IMR-90 (cell line): Measurements from ENCODE around the gene CWH43. TPM values are rescaled to one million over a fixed set of nuclear protein-coding genes. Genes with fewer than 3 reads are reported as not detected.

Experiments
- ATAC-seq: fragments of 200-7000 bp; cut with Tn5 transposase; 2 replicates; pipeline ENCODE4 v1.9.1; 2020; ENCODE audit warnings: low read depth, mild to moderate bottlenecking, moderate library complexity
- BruUV-seq: library from RNA; stranded (reverse); fragments of 400-500 nt; replicated peaks from 2 replicates; lab custom pipeline; 2021; lab: Mats Ljungman, UMichigan
- CTCF ChIA-PET: fragments of 300-600 bp; formaldehyde crosslinking; extraction: SDS; loops from one replicate; lab custom pipeline; 2021; ENCODE audit warnings: antibody characterized with exemption; lab: Yijun Ruan, JAX
- POLR2A ChIA-PET: fragments of 300-600 bp; sonication (Branson Sonifier 250); formaldehyde crosslinking; loops from one replicate; lab custom pipeline; 2022; ENCODE audit warnings: antibody characterized with exemption; ENCODE audit not compliant: unreplicated experiment; lab: Charles Lee
- DNase-seq: peaks from one replicate; pipeline ENCODE4 v3.0.0; 2013
- H2AFZ ChIP-seq: replicated peaks from 2 replicates; pipeline ENCODE3; 2013; ENCODE audit warnings: low read length, mild to moderate bottlenecking; ENCODE audit not compliant: poor library complexity
- H2AK5ac ChIP-seq: 2 replicates; pipeline ENCODE4 v1.6.1; 2013; ENCODE audit warnings: low read depth, low read length, inconsistent platforms
- H2AK9ac ChIP-seq: replicated peaks from 2 replicates; pipeline ENCODE3; 2013; ENCODE audit warnings: mild to moderate bottlenecking, low read depth, low read length, moderate library complexity; ENCODE audit not compliant: poor library complexity
- H2BK120ac ChIP-seq: 2 replicates; pipeline ENCODE4 v1.6.1; 2013; ENCODE audit warnings: low read depth, low read length, inconsistent platforms
- H2BK15ac ChIP-seq: 3 replicates; pipeline ENCODE4 v1.6.1; 2013; ENCODE audit warnings: low read depth, low read length, inconsistent platforms
- H2BK20ac ChIP-seq: 2 replicates; pipeline ENCODE4 v1.6.1; 2013; ENCODE audit warnings: low read depth, mild to moderate bottlenecking, inconsistent platforms, low read length, moderate library complexity
- H2BK5ac ChIP-seq: 2 replicates; pipeline ENCODE4 v1.6.1; 2013; ENCODE audit warnings: mild to moderate bottlenecking, low read depth, low read length, inconsistent platforms; ENCODE audit not compliant: poor library complexity, severe bottlenecking
- H3K14ac ChIP-seq: replicated peaks from 2 replicates; pipeline ENCODE4 v1.6.1; 2013; ENCODE audit warnings: low read depth, low read length, inconsistent platforms
- H3K18ac ChIP-seq: 2 replicates; pipeline ENCODE4 v1.6.1; 2013; ENCODE audit warnings: low read depth, low read length, control low read depth
- H3K23ac ChIP-seq: 2 replicates; pipeline ENCODE4 v1.6.1; 2013; ENCODE audit warnings: low read depth, low read length, inconsistent platforms
- H3K27ac ChIP-seq: 2 replicates; pipeline ENCODE4 v1.5.1; 2013; ENCODE audit warnings: mild to moderate bottlenecking, control low read depth, low read length; ENCODE audit not compliant: insufficient read depth
- H3K27me3 ChIP-seq: 2 replicates; pipeline ENCODE4 v1.6.1; 2013; ENCODE audit warnings: low read length; ENCODE audit not compliant: control insufficient read depth, insufficient read depth
- H3K36me3 ChIP-seq: 2 replicates; pipeline ENCODE4 v1.6.1; 2013; ENCODE audit warnings: low read length, mixed read lengths; ENCODE audit not compliant: control insufficient read depth, insufficient read depth
- H3K4ac ChIP-seq: 2 replicates; pipeline ENCODE4 v1.6.1; 2013; ENCODE audit warnings: low read depth, low read length, inconsistent platforms
- H3K4me1 ChIP-seq: 2 replicates; pipeline ENCODE4 v1.6.1; 2013; ENCODE audit warnings: low read length, mixed read lengths; ENCODE audit not compliant: control insufficient read depth, insufficient read depth
- H3K4me2 ChIP-seq: 2 replicates; pipeline ENCODE4 v1.6.1; 2013; ENCODE audit warnings: low read depth, mild to moderate bottlenecking, control low read depth, low read length, moderate library complexity
- H3K4me3 ChIP-seq: 2 replicates; pipeline ENCODE4 v1.5.1; 2013; ENCODE audit warnings: low read depth, mild to moderate bottlenecking, control low read depth, low read length, moderate library complexity; ENCODE audit not compliant: insufficient read depth
- H3K56ac ChIP-seq: 2 replicates; pipeline ENCODE4 v1.6.1; 2013; ENCODE audit warnings: low read length, inconsistent platforms; ENCODE audit not compliant: insufficient read depth; ENCODE audit errors: extremely low read depth
- H3K79me1 ChIP-seq, 2 experiments: 2 replicates each; pipeline ENCODE4 v1.6.1; 2013; ENCODE audit warnings: low read length in 2 of 2, inconsistent platforms in 1 of 2, low read depth in 1 of 2
- H3K9ac ChIP-seq: 2 replicates; pipeline ENCODE4 v1.6.1; 2013; ENCODE audit warnings: low read depth, low read length, control low read depth
- H3K9me1 ChIP-seq: 2 replicates; pipeline ENCODE4 v1.6.1; 2013; ENCODE audit warnings: low read length, inconsistent platforms; ENCODE audit not compliant: insufficient read depth
- H3K9me3 ChIP-seq: 2 replicates; pipeline ENCODE4 v1.6.1; 2013; ENCODE audit warnings: low read length; ENCODE audit not compliant: control insufficient read depth, insufficient read depth
- H4K20me1 ChIP-seq: 2 replicates; pipeline ENCODE4 v1.6.1; 2013; ENCODE audit warnings: low read length, inconsistent platforms; ENCODE audit not compliant: insufficient read depth
- H4K5ac ChIP-seq: 2 replicates; pipeline ENCODE4 v1.6.1; 2013; ENCODE audit warnings: mild to moderate bottlenecking, low read depth, low read length, control low read depth
- H4K8ac ChIP-seq, 2 experiments: 2 replicates each; pipeline ENCODE4 v1.6.1; 2013; ENCODE audit warnings: low read depth in 2 of 2, low read length in 2 of 2, control low read depth in 1 of 2, inconsistent platforms in 1 of 2
- H4K91ac ChIP-seq: 2 replicates; pipeline ENCODE4 v1.6.1; 2013; ENCODE audit warnings: low read depth, low read length, inconsistent platforms; ENCODE audit not compliant: insufficient read depth
- FOS ChIP-seq: fragments of 150-350 bp; IDR thresholded peaks from 2 replicates; pipeline ENCODE4 v1.6.1; 2016; ENCODE audit warnings: low read depth, low read length
- MAZ ChIP-seq: IDR thresholded peaks from 2 replicates; pipeline ENCODE4 v1.6.1; 2012; ENCODE audit warnings: low read depth, mild to moderate bottlenecking, low read length, improper control_type of control experiment, moderate library complexity, borderline replicate concordance
- NFE2L2 ChIP-seq: fragments of 150-350 bp; IDR thresholded peaks from 2 replicates; pipeline ENCODE4 v1.6.1; 2016; ENCODE audit warnings: low read depth, mild to moderate bottlenecking, low read length
- RAD21 ChIP-seq: IDR thresholded peaks from 2 replicates; pipeline ENCODE4 v1.6.1; 2012; ENCODE audit warnings: low read length, improper control_type of control experiment
- RCOR1 ChIP-seq: IDR thresholded peaks from 2 replicates; pipeline ENCODE4 v1.6.1; 2012; ENCODE audit warnings: mild to moderate bottlenecking, low read length, improper control_type of control experiment; ENCODE audit not compliant: insufficient replicate concordance
- RFX5 ChIP-seq: IDR thresholded peaks from 2 replicates; pipeline ENCODE4 v1.8.0; 2012; ENCODE audit warnings: low read depth, mild to moderate bottlenecking, low read length, moderate library complexity
- SMC3 ChIP-seq: fragments of 150-350 bp; IDR thresholded peaks from 2 replicates; pipeline ENCODE4 v1.6.1; 2016; ENCODE audit warnings: low read depth, mild to moderate bottlenecking, antibody characterized with exemption, low read length, moderate library complexity
- WGBS, 2 experiments: methylation state at CpG; one replicate each; pipeline versions ENCODE4 v1.1.5 to v1.1.7; 2013; ENCODE audit warnings: missing lambda C conversion rate in 2 of 2; ENCODE audit not compliant: insufficient read length in 1 of 2; ENCODE audit errors: extremely low coverage in 2 of 2; 5-methylcytosine and 5-hydroxymethylcytosine counted together
- dilution Hi-C: fragments of 300-500 bp; cut with HindIII; formaldehyde crosslinking; loops from one replicate; pipeline ENCODE4 v1.14.3; 2018; ENCODE audit warnings: low sequenced_read_pairs; ENCODE audit not compliant: unreplicated experiment
- in situ Hi-C: fragments of 300-500 bp; cut with MboI; formaldehyde crosslinking; loops from 3 replicates; pipeline ENCODE4 v1.14.3; 2019; ENCODE audit warnings: low sequenced_read_pairs, inconsistent platforms, mixed read lengths
- intact Hi-C: fragments of 100-400 bp; cut with micrococcal nuclease; formaldehyde crosslinking; loops from 2 replicates; pipeline ENCODE4 v1.10.0; 2022
- polyA plus RNA-seq, 3 experiments: library from polyadenylated mRNA; depleted of rRNA; stranded (reverse); fragments of >200 nt; gene quantifications; 2 replicates each; pipeline ENCODE4 v1.2.3, GENCODE V29; 2012; ENCODE audit warnings: low replicate concordance in 1 of 3
- total RNA-seq: library from RNA; depleted of rRNA; stranded (reverse); fragments of >200 nt; gene quantifications from 2 replicates; pipeline ENCODE4 v1.2.3, GENCODE V29; 2012
- TF ChIP-seq, protein P1 (sequence below): conservative IDR thresholded peaks from 2 replicates; pipeline ENCODE4 v1.5.1; 2012; ENCODE audit warnings: mild to moderate bottlenecking, low read depth, low read length, improper control_type of control experiment

Gene CWH43
- total and polyA plus RNA-seq, 2 of the 4 experiments (the other 2 are of a cell fraction), result not detected

DNA sequence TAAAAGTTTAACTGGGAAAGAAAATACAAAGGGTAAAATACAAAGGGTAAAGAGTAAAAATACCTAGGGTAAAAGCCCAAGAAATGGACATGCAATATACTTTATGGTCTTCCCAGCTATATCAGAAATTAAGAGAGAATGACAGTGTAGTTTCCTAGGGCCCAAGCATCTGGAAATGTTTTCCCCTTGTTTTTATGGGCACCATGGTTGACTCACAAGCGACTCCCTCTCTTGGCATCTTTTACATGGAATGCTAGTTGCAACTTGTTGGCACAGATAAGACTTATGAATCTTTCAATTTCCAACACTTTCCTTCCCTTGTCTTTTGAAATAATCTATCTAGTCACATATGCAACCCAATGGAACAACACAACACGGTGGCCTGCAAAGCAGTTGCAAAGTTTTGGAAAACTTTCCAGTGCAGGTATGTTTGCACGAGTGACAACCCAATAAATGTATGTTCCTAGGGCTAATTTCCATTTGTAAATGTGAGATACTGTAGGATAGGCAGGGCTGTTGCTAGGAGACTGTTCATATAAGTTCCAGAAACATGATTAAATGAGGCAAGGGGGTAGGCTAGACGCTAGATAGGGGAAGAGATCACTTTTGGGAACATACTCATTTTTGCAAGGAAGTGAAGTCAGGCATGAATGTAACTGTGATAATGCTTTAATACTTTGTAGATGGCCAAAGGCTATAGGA lies 36.4 kb upstream of the CWH43 start:
- H3K14ac ChIP-seq, result no peak overlapping the region
- H2BK120ac ChIP-seq, result no peak overlapping the region
- no peak overlapping the region for H3K4ac ChIP-seq
- no peak overlapping the region for H2BK5ac ChIP-seq
- H3K4me3 ChIP-seq, result no peak overlapping the region
- no peak overlapping the region for H3K23ac ChIP-seq
- no peak overlapping the region for H3K4me2 ChIP-seq
- no peak overlapping the region for H4K5ac ChIP-seq
- no peak overlapping the region for H2BK15ac ChIP-seq
- H2BK20ac ChIP-seq, result no peak overlapping the region
- H2AK5ac ChIP-seq, result no peak overlapping the region
- dilution Hi-C loops, result no loop called here
- no peaks in the 10 kb centered on the region for H3K4me1 ChIP-seq
- in situ Hi-C loops, result loop anchor here (10.0 to 25.0 kb wide), 2 partner anchors 385 to 637 kb away; no protein-coding TSS in a partner anchor
- no peak overlapping the region for H3K27ac ChIP-seq
- H3K79me1 ChIP-seq, result no peaks in the 10 kb centered on the region
- ChIA-PET POLR2A (no interaction called here), CTCF (no interaction called here)
- no peaks in the 10 kb centered on the region for H4K20me1 ChIP-seq
- no peaks in the 10 kb centered on the region for H3K36me3 ChIP-seq
- no TSS peak for BruUV-seq
- intact Hi-C loops, result no loop called here
- TF ChIP-seq RCOR1 (no peak), NFE2L2 (no peak), FOS (no peak), SMC3 (no peak), RFX5 (no peak), MAZ (no peak), RAD21 (no peak)
- TF ChIP-seq, protein P1, sequence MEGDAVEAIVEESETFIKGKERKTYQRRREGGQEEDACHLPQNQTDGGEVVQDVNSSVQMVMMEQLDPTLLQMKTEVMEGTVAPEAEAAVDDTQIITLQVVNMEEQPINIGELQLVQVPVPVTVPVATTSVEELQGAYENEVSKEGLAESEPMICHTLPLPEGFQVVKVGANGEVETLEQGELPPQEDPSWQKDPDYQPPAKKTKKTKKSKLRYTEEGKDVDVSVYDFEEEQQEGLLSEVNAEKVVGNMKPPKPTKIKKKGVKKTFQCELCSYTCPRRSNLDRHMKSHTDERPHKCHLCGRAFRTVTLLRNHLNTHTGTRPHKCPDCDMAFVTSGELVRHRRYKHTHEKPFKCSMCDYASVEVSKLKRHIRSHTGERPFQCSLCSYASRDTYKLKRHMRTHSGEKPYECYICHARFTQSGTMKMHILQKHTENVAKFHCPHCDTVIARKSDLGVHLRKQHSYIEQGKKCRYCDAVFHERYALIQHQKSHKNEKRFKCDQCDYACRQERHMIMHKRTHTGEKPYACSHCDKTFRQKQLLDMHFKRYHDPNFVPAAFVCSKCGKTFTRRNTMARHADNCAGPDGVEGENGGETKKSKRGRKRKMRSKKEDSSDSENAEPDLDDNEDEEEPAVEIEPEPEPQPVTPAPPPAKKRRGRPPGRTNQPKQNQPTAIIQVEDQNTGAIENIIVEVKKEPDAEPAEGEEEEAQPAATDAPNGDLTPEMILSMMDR, result no peak
- no peak overlapping the region for H3K9ac ChIP-seq
- no peaks in the 10 kb centered on the region for H3K9me3 ChIP-seq
- H3K56ac ChIP-seq, result no peak overlapping the region
- H4K91ac ChIP-seq, result no peak overlapping the region
- H4K8ac ChIP-seq, result no peak overlapping the region
- no peak for ATAC-seq
- WGBS, 2 experiments, result 67% methylated on average over 1 of the region's 4 CpGs; no CpG with 5 or more reads in 1 of the 2 experiments
- H3K9me1 ChIP-seq, result no peaks in the 10 kb centered on the region
- DNase-seq, result no peak
- no peaks in the 10 kb centered on the region; the same call in 1 of the 2 replicates for H3K27me3 ChIP-seq
- no peak overlapping the region for H2AK9ac ChIP-seq
- no peak overlapping the region for H2AFZ ChIP-seq
- H3K18ac ChIP-seq, result no peak overlapping the region
